ENCODE results near the gene CNTNAP4.

Gene CNTNAP4

GRCh38 chr16:76276745-76277438 lies at the start of gene CNTNAP4:
Gene CNTNAP4 (plus strand): TSS chr16:76277401. CDS start chr16:76277663, 262 bp downstream.
- DNase-seq, result no peak

GRCh38 chr16:76228546-76229146 lies 48.6 kb upstream of the CNTNAP4 start:
- DNase-seq, result no peak

DNA sequence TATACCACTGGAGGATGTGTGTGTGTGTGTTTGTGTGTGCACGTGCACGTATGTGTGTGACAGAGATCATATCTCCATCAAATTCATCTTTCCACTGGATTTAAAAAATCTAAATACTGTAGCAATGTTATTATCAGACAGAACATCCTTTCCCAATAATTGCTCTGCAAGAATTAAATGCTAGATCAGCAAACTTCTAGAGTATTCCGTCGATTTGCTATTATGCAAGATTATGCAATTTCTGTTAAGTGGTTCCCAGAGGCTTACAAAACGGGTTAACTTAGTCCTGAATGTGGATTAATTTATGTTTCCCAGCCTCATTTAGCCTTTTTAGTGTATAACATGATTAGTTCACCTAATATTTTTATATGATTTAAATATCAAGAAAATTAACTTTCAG lies 44.5 kb upstream of the CNTNAP4 start:
- no peak for DNase-seq

- no peak for DNase-seq
These were observed 42.2 kb upstream of the CNTNAP4 start for GRCh38 chr16:76235025-76235424.

- no peak for DNase-seq
These were observed 41.8 kb upstream of the CNTNAP4 start for GRCh38 chr16:76235426-76235825.

DNA sequence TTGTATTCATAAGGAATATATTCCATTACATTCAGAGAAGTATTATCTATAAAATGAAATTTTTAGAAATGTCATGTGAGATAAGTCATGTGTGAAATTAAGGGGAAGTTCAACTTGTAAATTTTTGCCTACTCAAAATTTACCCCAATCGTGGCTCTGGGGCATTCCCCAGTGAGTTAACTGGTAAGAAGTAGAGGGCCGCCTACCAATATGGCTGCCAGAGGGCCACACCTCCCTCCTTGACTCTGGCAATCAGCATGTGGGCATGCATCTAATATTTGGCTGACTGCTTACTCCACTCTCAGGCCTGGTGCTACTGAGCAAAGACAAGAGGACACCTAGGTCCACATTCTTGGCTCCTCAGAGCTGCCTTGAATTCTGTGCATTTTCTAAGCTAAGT lies 39.7 kb upstream of the CNTNAP4 start:
- DNase-seq, result no peak

DNA sequence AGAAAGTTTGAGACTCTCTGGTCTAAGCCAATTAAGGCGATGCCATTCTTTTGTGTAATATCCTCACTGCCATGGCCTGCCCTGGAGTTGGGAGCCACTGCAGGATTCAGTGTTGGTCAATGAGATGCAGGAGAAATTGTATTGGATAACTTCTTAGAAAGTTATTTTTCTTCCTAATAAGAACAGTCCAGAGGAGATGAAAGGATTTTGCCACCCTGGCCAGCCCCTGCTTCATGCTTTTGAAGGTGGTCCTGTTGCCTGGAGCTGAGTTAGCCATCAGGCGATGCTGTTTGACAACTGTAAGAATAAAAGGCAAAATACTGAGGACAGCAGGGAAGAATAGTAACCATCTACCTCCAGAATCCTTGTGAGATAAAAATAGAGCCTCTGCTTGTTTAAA lies 35.4 kb upstream of the CNTNAP4 start:
- DNase-seq, result no peak

GRCh38 chr16:76243620-76244019 lies 33.6 kb upstream of the CNTNAP4 start:
- no peak for DNase-seq

DNA sequence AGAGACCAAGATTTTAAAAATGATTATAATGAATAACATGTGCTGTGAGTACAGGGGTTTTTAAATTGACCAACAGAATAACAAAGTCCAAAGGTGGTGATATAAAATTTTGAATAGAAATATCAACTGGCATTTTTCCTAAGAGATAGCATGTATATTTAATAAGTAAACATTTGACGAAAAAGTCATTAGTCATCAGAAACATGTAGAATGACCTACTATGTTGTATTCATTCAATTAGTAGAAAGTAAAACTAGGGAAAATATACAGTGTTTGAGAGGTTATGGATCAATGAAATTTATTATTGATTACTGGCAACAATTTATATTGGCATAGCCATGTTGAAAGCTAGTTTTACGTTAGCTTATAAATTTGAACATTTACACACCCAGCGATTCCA lies 30.6 kb upstream of the CNTNAP4 start:
- no peak for DNase-seq

DNA sequence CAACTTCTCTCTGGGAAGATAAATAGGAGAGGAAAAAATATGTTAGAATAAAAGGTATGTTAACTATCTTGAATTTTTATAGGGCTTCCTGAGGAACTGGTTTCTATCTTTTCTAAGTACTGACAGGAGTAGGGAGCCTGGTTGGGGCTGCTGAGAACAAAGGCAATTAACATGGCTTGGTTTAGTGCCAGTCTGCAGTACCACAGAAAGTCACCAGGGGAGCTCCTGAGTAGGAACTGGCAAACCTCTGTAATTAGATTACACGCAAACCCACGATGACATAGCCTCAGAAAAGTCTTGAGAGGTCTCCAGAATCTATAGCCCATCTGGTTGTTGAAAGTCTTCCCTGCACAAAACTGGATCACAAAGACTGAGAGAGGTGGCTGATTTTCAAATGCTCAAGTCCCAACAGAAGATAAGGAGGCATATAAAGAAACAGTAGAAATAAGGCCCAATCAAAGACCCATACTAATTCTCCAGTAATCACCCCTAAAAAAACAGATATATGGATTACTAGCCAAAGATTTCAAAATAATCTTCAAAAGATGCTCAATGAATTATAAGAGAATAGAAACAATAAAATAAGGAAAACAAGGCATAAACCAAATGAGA lies 11.7 kb upstream of the CNTNAP4 start:
- DNase-seq, result no peak

DNA sequence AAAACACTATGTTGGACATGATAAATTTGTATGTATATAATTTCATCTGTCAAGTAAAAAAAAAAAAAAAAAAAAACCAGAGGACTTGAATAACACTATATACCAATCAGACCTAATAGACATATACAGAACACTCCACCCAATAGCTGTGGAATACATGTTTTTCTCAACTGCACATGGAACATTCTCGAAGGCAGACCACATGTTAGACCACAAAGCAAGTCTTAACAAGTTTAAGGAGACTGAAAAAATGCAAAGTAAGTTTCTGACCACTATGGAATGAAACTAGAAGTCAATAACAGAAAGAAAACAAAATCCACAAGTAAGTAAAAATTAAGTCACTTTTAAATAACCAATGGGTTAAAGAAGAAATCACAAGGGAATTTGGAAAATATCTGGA lies 8.4 kb upstream of the CNTNAP4 start:
- no peak for DNase-seq

DNA sequence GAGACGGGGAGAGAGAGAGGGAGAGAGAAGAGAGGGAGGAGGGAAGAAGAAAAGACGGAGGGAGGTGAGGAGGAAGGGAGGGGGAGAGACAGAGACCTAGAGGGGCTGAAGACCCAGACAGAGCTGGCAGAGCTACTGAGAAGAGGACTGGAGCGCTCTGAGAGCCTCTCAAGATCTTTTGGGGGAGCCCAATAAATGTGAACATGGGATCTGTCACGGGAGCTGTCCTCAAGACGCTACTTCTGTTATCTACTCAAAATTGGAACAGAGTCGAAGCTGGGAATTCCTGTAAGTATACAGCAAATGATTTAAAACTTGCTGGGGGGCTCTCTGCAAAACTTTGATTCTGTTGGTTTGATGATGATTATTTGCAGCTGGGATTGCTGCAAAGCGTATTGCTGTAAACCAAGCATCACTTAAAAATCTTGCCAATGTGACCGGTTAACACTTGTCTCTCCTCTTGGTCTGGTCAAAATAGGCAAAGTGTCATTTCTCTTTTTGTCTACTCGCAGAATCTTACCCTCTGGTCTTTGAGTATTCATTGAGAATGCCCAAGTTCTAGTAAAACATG lies 344 bp downstream of the CNTNAP4 start:
- DNase-seq, result no peak

DNA sequence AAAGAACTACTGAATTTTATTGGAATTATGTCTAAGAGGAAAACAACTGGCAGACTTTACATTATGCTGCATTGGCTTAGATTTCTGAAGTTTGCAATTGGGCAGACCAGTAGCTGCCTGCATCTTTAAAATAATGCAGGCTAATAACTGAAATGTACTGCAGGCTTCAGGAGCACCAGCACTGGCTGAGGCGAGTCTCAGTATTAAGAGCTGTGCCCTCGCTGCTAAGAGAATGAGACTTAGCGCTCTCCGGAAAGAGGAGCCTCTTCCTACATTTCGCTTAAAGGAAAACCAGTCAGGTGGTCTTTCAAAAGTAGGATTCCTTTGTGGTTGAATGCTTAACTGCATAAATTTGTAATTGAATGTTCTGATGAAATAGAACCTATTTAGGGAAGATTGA lies 885 bp downstream of the CNTNAP4 start:
- no peak for DNase-seq

DNA sequence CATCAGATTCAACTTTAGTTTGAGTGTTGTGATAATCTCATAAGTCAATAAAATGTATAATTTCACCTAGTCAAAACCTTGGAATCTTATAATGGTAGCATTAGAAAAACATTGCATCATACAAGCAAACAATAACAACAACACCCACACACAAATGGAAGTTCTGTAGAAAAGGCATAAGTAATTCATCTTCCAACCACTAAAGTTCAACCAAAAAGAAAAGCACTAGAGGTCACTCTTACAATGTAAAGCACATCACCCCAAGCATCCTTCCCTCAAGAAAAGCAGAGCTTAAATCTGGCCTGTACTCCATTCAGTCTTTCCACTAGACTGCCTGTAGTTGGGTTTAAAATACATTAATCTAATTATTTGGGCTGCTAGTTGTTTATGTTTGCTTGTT lies 1.8 kb downstream of the CNTNAP4 start:
- no peak for DNase-seq

GRCh38 chr16:76280421-76281215 lies 3.4 kb downstream of the CNTNAP4 start:
- DNase-seq, result no peak

GRCh38 chr16:76287466-76287865 lies 10.3 kb downstream of the CNTNAP4 start:
- no peak for DNase-seq

DNA sequence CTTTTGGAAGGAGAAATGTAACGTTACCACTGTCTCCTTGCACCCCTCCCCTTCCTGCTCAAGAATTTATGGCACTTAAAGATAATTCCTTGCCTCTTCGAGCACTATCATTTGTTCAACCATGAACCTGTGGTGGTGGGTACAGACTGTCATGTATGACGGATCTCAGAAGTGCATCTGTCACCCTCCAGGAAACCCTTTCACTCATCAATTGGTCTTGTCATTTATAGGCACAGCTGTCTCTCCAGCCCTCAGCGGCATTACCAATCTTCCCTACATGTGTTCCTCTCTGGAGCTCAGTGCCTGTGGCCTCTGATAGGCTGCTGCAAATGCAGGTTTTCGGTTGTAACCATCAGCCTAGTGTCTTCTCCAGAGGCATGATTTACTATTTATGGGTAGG lies 15.0 kb downstream of the CNTNAP4 start:
- DNase-seq, result no peak

DNA sequence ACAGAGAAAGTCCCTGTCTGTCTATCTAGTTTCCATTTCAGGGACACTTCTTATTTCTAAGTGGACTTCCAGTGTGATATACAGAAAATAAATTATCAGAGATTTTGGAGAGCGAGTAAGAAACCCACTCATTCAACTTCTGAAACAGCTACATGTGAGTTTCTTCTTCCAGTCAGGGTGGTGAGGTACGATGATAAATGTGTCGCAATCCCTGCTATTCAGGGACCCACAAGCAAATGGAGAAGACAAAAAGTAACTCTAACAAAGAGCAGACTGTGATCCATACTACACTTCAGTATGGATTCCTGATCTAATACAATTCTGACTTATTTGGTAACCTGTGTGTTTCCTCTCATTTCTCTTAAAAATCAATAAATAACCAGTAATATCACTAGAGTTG lies 16.8 kb downstream of the CNTNAP4 start:
- no peak for DNase-seq

- no peak for DNase-seq
These were observed 17.4 kb downstream of the CNTNAP4 start for GRCh38 chr16:76294396-76295214.

DNA sequence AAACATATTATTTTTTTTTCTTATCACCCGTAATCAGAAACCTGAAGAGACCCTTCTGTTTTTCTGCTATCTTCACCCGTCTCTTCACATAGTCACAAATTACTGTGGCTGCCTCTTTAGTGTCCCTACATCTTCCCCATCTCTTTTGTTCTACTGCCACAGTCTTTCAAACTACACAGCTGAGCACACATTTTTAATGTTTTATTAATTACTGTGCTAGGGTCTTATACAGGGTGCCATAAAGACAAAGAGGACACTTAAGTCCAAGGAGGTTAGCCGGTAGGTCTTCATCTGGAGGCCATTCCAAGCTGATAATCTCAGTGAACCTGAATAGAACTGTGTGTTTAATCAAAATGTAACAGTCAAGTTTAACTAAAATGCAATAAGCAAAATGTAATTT lies 20.7 kb downstream of the CNTNAP4 start:
- no peak for DNase-seq

DNA sequence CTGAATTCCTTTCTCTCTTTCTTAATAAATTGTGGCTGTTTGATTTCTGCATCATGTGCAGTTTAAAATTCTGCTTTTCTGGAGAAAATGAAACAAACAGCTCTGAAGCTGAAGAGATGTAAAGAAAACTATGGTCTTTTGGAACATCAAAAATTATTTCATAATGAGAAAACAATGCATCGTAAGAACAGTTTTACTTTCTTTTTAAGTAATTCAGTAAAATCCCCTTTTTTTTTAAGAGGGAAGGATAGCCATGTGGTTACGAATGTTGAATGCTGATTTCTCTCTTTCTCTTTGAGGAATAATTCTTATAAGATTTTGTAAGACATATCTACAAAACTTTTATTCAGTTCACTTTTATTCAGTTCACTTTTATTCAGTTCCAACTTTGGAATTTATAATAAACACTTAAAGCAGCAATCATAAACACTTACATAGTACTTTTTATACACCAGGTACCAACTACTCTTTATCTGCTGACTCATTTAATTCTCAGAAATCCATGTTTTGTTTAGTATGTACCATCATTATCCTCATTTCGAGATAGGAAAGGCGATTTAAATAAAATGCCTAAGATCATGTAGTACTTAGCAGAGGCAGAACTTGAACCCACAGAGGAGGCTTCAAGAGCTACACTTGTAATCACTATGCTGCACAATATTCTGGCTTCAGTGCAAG lies 26.6 kb downstream of the CNTNAP4 start:
- no peak for DNase-seq

Measured in activated CD4-positive, alpha-beta T cell treated with anti-CD3 and anti-CD28 coated beads for 1 hour (primary cell).